Measurements from ENCODE around the gene FAM228A. TPM values are rescaled to one million over a fixed set of nuclear protein-coding genes. Genes with fewer than 3 reads are reported as not detected.

The FAM228A gene
- total and polyA plus RNA-seq, 2 experiments from 2014 or later = 0.11 to 0.35 TPM

DNA sequence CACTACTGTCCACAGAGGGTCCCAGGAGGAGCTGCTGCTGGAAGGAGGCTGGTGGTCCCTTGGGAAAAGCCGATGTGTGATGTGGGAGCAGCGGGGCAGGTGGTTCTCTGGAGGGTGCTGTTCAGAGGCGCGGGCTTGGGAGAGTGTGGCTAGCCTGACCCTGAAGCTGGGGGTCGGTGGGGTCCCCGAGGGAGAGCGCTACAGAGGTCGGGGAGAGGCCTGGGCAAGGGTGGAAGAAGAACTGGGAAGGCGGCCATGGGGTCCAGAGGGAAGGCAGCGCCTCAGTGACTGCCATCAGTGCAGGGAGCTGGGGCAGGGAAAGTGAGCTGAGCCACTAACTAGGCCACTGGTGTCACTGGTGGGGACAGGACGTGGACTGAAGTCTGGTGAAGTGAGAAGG, 32.5 kb downstream of the FAM228A start (continued):
- TF ChIP-seq, protein P1, sequence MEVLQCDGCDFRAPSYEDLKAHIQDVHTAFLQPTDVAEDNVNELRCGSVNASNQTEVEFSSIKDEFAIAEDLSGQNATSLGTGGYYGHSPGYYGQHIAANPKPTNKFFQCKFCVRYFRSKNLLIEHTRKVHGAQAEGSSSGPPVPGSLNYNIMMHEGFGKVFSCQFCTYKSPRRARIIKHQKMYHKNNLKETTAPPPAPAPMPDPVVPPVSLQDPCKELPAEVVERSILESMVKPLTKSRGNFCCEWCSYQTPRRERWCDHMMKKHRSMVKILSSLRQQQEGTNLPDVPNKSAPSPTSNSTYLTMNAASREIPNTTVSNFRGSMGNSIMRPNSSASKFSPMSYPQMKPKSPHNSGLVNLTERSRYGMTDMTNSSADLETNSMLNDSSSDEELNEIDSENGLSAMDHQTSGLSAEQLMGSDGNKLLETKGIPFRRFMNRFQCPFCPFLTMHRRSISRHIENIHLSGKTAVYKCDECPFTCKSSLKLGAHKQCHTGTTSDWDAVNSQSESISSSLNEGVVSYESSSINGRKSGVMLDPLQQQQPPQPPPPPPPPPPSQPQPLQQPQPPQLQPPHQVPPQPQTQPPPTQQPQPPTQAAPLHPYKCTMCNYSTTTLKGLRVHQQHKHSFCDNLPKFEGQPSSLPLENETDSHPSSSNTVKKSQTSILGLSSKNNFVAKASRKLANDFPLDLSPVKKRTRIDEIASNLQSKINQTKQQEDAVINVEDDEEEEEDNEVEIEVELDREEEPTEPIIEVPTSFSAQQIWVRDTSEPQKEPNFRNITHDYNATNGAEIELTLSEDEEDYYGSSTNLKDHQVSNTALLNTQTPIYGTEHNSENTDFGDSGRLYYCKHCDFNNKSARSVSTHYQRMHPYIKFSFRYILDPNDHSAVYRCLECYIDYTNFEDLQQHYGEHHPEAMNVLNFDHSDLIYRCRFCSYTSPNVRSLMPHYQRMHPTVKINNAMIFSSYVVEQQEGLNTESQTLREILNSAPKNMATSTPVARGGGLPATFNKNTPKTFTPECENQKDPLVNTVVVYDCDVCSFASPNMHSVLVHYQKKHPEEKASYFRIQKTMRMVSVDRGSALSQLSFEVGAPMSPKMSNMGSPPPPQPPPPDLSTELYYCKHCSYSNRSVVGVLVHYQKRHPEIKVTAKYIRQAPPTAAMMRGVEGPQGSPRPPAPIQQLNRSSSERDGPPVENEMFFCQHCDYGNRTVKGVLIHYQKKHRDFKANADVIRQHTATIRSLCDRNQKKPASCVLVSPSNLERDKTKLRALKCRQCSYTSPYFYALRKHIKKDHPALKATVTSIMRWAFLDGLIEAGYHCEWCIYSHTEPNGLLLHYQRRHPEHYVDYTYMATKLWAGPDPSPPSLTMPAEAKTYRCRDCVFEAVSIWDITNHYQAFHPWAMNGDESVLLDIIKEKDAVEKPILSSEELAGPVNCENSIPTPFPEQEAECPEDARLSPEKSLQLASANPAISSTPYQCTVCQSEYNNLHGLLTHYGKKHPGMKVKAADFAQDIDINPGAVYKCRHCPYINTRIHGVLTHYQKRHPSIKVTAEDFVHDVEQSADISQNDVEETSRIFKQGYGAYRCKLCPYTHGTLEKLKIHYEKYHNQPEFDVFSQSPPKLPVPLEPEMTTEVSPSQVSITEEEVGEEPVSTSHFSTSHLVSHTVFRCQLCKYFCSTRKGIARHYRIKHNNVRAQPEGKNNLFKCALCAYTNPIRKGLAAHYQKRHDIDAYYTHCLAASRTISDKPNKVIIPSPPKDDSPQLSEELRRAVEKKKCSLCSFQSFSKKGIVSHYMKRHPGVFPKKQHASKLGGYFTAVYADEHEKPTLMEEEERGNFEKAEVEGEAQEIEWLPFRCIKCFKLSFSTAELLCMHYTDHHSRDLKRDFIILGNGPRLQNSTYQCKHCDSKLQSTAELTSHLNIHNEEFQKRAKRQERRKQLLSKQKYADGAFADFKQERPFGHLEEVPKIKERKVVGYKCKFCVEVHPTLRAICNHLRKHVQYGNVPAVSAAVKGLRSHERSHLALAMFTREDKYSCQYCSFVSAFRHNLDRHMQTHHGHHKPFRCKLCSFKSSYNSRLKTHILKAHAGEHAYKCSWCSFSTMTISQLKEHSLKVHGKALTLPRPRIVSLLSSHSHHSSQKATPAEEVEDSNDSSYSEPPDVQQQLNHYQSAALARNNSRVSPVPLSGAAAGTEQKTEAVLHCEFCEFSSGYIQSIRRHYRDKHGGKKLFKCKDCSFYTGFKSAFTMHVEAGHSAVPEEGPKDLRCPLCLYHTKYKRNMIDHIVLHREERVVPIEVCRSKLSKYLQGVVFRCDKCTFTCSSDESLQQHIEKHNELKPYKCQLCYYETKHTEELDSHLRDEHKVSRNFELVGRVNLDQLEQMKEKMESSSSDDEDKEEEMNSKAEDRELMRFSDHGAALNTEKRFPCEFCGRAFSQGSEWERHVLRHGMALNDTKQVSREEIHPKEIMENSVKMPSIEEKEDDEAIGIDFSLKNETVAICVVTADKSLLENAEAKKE (CRISPR knock-in tag; IDR thresholded peaks at IDR 0.05) = no peak
- TF ChIP-seq JUNB (IDR thresholded peaks at IDR 0.05; ENCODE audit: unreplicated experiment) (no peak), EZH2 (IDR thresholded peaks at IDR 0.05; ENCODE audit: low read depth, unreplicated experiment) (no peak), STAT1 (IDR thresholded peaks at IDR 0.05; ENCODE audit: unreplicated experiment) (no peak)

DNA sequence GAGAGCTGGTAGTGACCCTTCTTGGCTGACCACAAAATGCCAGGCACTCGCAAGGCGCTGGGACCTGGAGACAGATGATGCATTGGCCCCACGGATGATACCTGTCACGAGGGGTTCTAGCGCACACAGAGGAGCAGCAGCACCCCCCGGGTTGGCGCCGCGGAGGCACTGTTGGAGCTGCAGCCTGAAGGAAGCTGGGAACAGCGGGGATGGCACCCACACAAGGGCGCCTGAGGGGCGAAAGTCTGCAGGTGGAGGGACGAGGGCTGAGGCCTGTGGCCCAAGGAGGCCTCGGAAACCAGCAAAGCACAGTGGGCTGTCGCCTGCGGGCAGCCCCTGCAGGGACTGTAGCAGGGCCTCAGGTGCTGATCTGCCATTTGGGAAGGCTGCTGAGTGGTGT, 33.6 kb downstream of the FAM228A start:
- H3K4me1 Mint-ChIP-seq = peaks cover 7% of the 10 kb centered on the region
- Histone ChIP-seq H3K36me3 (ENCODE audit: insufficient read depth) (no peaks in the 10 kb centered on the region), H3K27ac (ENCODE audit: low read depth) (no peak overlapping the region), H3K4me1 (ENCODE audit: insufficient read depth) (no peaks in the 10 kb centered on the region), H3K9me2 (ENCODE audit: insufficient read depth) (no peaks in the 10 kb centered on the region), H3K27me3 (ENCODE audit: insufficient read depth) (no peaks in the 10 kb centered on the region), H3K79me2 (replicated peaks; ENCODE audit: insufficient read depth) (no peaks in the 10 kb centered on the region), H3K4me3 (no peak overlapping the region), H3K4me2 (no peak overlapping the region), H2AFZ (no peak overlapping the region), H4K20me1 (replicated peaks; ENCODE audit: insufficient read depth) (no peaks in the 10 kb centered on the region), H3F3A (replicated peaks; ENCODE audit: low read depth) (no peaks in the 10 kb centered on the region)
- no peaks in the 10 kb centered on the region for H3K9me3 Mint-ChIP-seq
- no peak overlapping the region for H3K27ac Mint-ChIP-seq
- no peaks in the 10 kb centered on the region; the same call in 2 of the 3 replicates for H3K36me3 Mint-ChIP-seq (ENCODE audit: low read depth)
- DNase-seq (ENCODE audit: low spot score) = no peak
- ATAC-seq = no peak
- TF ChIP-seq, protein P1 (CRISPR knock-in tag; IDR thresholded peaks at IDR 0.05) = no peak
- TF ChIP-seq JUNB (IDR thresholded peaks at IDR 0.05; ENCODE audit: unreplicated experiment) (no peak), POLR2AphosphoS5 (IDR thresholded peaks at IDR 0.05; ENCODE audit: low read depth) (no peak)
- peaks cover 10% of the 10 kb centered on the region for H3K27me3 Mint-ChIP-seq (ENCODE audit: insufficient read depth, low read depth, poor library complexity)
- no peak overlapping the region for H3K4me3 Mint-ChIP-seq
